ENCODE measurements around the gene FGF6.

FGF6 gene

GRCh38 chr12:4483885-4484823, 38.5 kb upstream of the FGF6 start:
- Histone ChIP-seq H3K27me3 (ENCODE audit: insufficient read depth, low read length, poor library complexity) (no peaks in the 10 kb centered on the region), H3K36me3 (ENCODE audit: control insufficient read depth, insufficient read depth, low read length) (no peaks in the 10 kb centered on the region), H4K8ac (ENCODE audit: low read depth, low read length) (no peak overlapping the region), H3K79me2 (ENCODE audit: control insufficient read depth, insufficient read depth, low read length) (no peaks in the 10 kb centered on the region), H3K4me1 (ENCODE audit: control insufficient read depth, low read depth, low read length) (no peaks in the 10 kb centered on the region), H3K79me1 (ENCODE audit: low read length) (no peaks in the 10 kb centered on the region), H2BK5ac (ENCODE audit: low read length) (no peak overlapping the region), H4K5ac (ENCODE audit: low read length) (no peak overlapping the region), H2AK5ac (ENCODE audit: low read length) (no peak overlapping the region), H3K9ac (ENCODE audit: low read length) (no peak overlapping the region), H3K27ac (ENCODE audit: low read depth, low read length) (no peak overlapping the region), H3K18ac (ENCODE audit: low read length) (no peak overlapping the region), H3K4me2 (ENCODE audit: low read length) (no peak overlapping the region), H3K56ac (ENCODE audit: low read length) (no peak overlapping the region), H3K23ac (ENCODE audit: low read length) (no peak overlapping the region), H3K4me3 (ENCODE audit: low read length) (no peak overlapping the region), H2BK15ac (replicated peaks; ENCODE audit: low read depth) (no peak overlapping the region), H2BK120ac (ENCODE audit: low read depth, low read length) (no peak overlapping the region), H3K4ac (ENCODE audit: low read depth, low read length) (no peak overlapping the region)
- no peak for DNase-seq
- no CpG with 5 or more reads among the region's 4 CpGs for WGBS (ENCODE audit: extremely low coverage, insufficient coverage, low lambda C conversion rate)

- no peaks in the 10 kb centered on the region for H3K4me1 ChIP-seq (ENCODE audit: control insufficient read depth, low read depth, low read length)
- no peak overlapping the region for H3K4me3 ChIP-seq (ENCODE audit: low read length)
- no peak overlapping the region for H4K8ac ChIP-seq (ENCODE audit: low read depth, low read length)
- H3K56ac ChIP-seq (ENCODE audit: low read length) = no peak overlapping the region
- no peaks in the 10 kb centered on the region for H3K79me1 ChIP-seq (ENCODE audit: low read length)
- no peak overlapping the region for H2BK15ac ChIP-seq (replicated peaks; ENCODE audit: low read depth)
- no peak overlapping the region for H3K4me2 ChIP-seq (ENCODE audit: low read length)
- H2BK5ac ChIP-seq (ENCODE audit: low read length) = no peak overlapping the region
- no peak overlapping the region for H3K9ac ChIP-seq (ENCODE audit: low read length)
- no peak overlapping the region for H3K4ac ChIP-seq (ENCODE audit: low read depth, low read length)
- no peaks in the 10 kb centered on the region for H3K36me3 ChIP-seq (ENCODE audit: control insufficient read depth, insufficient read depth, low read length)
- H2AK5ac ChIP-seq (ENCODE audit: low read length) = no peak overlapping the region
- no peaks in the 10 kb centered on the region for H3K27me3 ChIP-seq (ENCODE audit: insufficient read depth, low read length, poor library complexity)
- no peak overlapping the region for H4K5ac ChIP-seq (ENCODE audit: low read length)
- H3K23ac ChIP-seq (ENCODE audit: low read length) = no peak overlapping the region
- no peak overlapping the region for H2BK120ac ChIP-seq (ENCODE audit: low read depth, low read length)
- H3K27ac ChIP-seq (ENCODE audit: low read depth, low read length) = no peak overlapping the region
- no peak overlapping the region for H3K18ac ChIP-seq (ENCODE audit: low read length)
- no CpG with 5 or more reads among the region's 7 CpGs for WGBS (ENCODE audit: extremely low coverage, insufficient coverage, low lambda C conversion rate)
- no peaks in the 10 kb centered on the region for H3K79me2 ChIP-seq (ENCODE audit: control insufficient read depth, insufficient read depth, low read length)
- DNase-seq = no peak
Observed at GRCh38 chr12:4482936-4483335, 37.3 kb upstream of the FGF6 start.

GRCh38 chr12:4478933-4479332, 33.3 kb upstream of the FGF6 start:
- Histone ChIP-seq H3K27me3 (ENCODE audit: insufficient read depth, low read length, poor library complexity) (no peaks in the 10 kb centered on the region), H2AK5ac (ENCODE audit: low read length) (no peak overlapping the region), H3K4me3 (ENCODE audit: low read length) (no peak overlapping the region), H4K5ac (ENCODE audit: low read length) (no peak overlapping the region), H3K27ac (ENCODE audit: low read depth, low read length) (no peak overlapping the region), H3K9ac (ENCODE audit: low read length) (no peak overlapping the region), H3K18ac (ENCODE audit: low read length) (no peak overlapping the region), H3K23ac (ENCODE audit: low read length) (no peak overlapping the region), H2BK5ac (ENCODE audit: low read length) (no peak overlapping the region), H4K8ac (ENCODE audit: low read depth, low read length) (no peak overlapping the region), H3K56ac (ENCODE audit: low read length) (no peak overlapping the region), H3K4me2 (ENCODE audit: low read length) (no peak overlapping the region), H3K79me1 (ENCODE audit: low read length) (no peaks in the 10 kb centered on the region), H2BK120ac (ENCODE audit: low read depth, low read length) (no peak overlapping the region), H3K79me2 (ENCODE audit: control insufficient read depth, insufficient read depth, low read length) (no peaks in the 10 kb centered on the region), H3K36me3 (ENCODE audit: control insufficient read depth, insufficient read depth, low read length) (no peaks in the 10 kb centered on the region), H2BK15ac (replicated peaks; ENCODE audit: low read depth) (no peak overlapping the region), H3K4ac (ENCODE audit: low read depth, low read length) (no peak overlapping the region), H3K4me1 (ENCODE audit: control insufficient read depth, low read depth, low read length) (no peaks in the 10 kb centered on the region)
- no CpG with 5 or more reads among the region's 3 CpGs for WGBS (ENCODE audit: extremely low coverage, insufficient coverage, low lambda C conversion rate)
- DNase-seq = peak; percentile 6

GRCh38 chr12:4477129-4477528, 31.5 kb upstream of the FGF6 start:
- H3K56ac ChIP-seq (ENCODE audit: low read length) = no peak overlapping the region
- no peak overlapping the region for H3K18ac ChIP-seq (ENCODE audit: low read length)
- no peak overlapping the region for H2BK5ac ChIP-seq (ENCODE audit: low read length)
- no peak overlapping the region for H4K5ac ChIP-seq (ENCODE audit: low read length)
- no peak overlapping the region for H3K9ac ChIP-seq (ENCODE audit: low read length)
- no peak overlapping the region for H3K4me2 ChIP-seq (ENCODE audit: low read length)
- H3K27me3 ChIP-seq (ENCODE audit: insufficient read depth, low read length, poor library complexity) = no peaks in the 10 kb centered on the region
- H3K4me3 ChIP-seq (ENCODE audit: low read length) = no peak overlapping the region
- H2BK120ac ChIP-seq (ENCODE audit: low read depth, low read length) = no peak overlapping the region
- H3K23ac ChIP-seq (ENCODE audit: low read length) = no peak overlapping the region
- no peaks in the 10 kb centered on the region for H3K79me1 ChIP-seq (ENCODE audit: low read length)
- H3K36me3 ChIP-seq (ENCODE audit: control insufficient read depth, insufficient read depth, low read length) = no peaks in the 10 kb centered on the region
- no peaks in the 10 kb centered on the region for H3K79me2 ChIP-seq (ENCODE audit: control insufficient read depth, insufficient read depth, low read length)
- no peak overlapping the region for H2BK15ac ChIP-seq (replicated peaks; ENCODE audit: low read depth)
- no peaks in the 10 kb centered on the region for H3K4me1 ChIP-seq (ENCODE audit: control insufficient read depth, low read depth, low read length)
- no CpG with 5 or more reads among the region's 2 CpGs for WGBS (ENCODE audit: extremely low coverage, insufficient coverage, low lambda C conversion rate)
- DNase-seq = no peak
- no peak overlapping the region for H4K8ac ChIP-seq (ENCODE audit: low read depth, low read length)
- no peak overlapping the region for H3K27ac ChIP-seq (ENCODE audit: low read depth, low read length)
- H2AK5ac ChIP-seq (ENCODE audit: low read length) = no peak overlapping the region
- no peak overlapping the region for H3K4ac ChIP-seq (ENCODE audit: low read depth, low read length)

GRCh38 chr12:4472046-4472445, 26.4 kb upstream of the FGF6 start:
- no peak overlapping the region for H3K23ac ChIP-seq (ENCODE audit: low read length)
- WGBS (ENCODE audit: extremely low coverage, insufficient coverage, low lambda C conversion rate) = no CpG with 5 or more reads among the region's 2 CpGs

More at GRCh38 chr12:4472046-4472445, 26.4 kb upstream of the FGF6 start:
- no peak overlapping the region for H3K27ac ChIP-seq (ENCODE audit: low read depth, low read length)
- H3K4me3 ChIP-seq (ENCODE audit: low read length) = no peak overlapping the region
- no peak overlapping the region for H2AK5ac ChIP-seq (ENCODE audit: low read length)
- H3K9ac ChIP-seq (ENCODE audit: low read length) = no peak overlapping the region
- no peak overlapping the region for H3K4me2 ChIP-seq (ENCODE audit: low read length)
- H3K27me3 ChIP-seq (ENCODE audit: insufficient read depth, low read length, poor library complexity) = no peaks in the 10 kb centered on the region
- no peak overlapping the region for H3K18ac ChIP-seq (ENCODE audit: low read length)
- H4K5ac ChIP-seq (ENCODE audit: low read length) = no peak overlapping the region
- H2BK120ac ChIP-seq (ENCODE audit: low read depth, low read length) = no peak overlapping the region
- H4K8ac ChIP-seq (ENCODE audit: low read depth, low read length) = no peak overlapping the region
- no peak overlapping the region for H2BK15ac ChIP-seq (replicated peaks; ENCODE audit: low read depth)
- no peak overlapping the region for H3K4ac ChIP-seq (ENCODE audit: low read depth, low read length)
- no peaks in the 10 kb centered on the region for H3K79me2 ChIP-seq (ENCODE audit: control insufficient read depth, insufficient read depth, low read length)
- H2BK5ac ChIP-seq (ENCODE audit: low read length) = no peak overlapping the region
- no peak overlapping the region for H3K56ac ChIP-seq (ENCODE audit: low read length)
- H3K4me1 ChIP-seq (ENCODE audit: control insufficient read depth, low read depth, low read length) = no peaks in the 10 kb centered on the region
- H3K79me1 ChIP-seq (ENCODE audit: low read length) = no peaks in the 10 kb centered on the region
- H3K36me3 ChIP-seq (ENCODE audit: control insufficient read depth, insufficient read depth, low read length) = no peaks in the 10 kb centered on the region
- DNase-seq = no peak
